PC-9 (cell line): ENCODE measurements around the gene NECTIN3. TPM values are rescaled to one million over a fixed set of nuclear protein-coding genes. Genes with fewer than 3 reads are reported as not detected.

ENCODE experiments used
- BruUV-seq: library from RNA; stranded (reverse); fragments of 400-500 nt; replicated peaks from 2 replicates; lab custom pipeline; 2021; lab: Mats Ljungman, UMichigan
- CTCF ChIA-PET: fragments of 300-600 bp; sonication (Branson Sonifier 250); formaldehyde crosslinking; loops from one replicate; lab custom pipeline; 2022; ENCODE audit warnings: antibody characterized with exemption; lab: Charles Lee
- POLR2A ChIA-PET: fragments of 300-600 bp; sonication (Branson Sonifier 250); formaldehyde crosslinking; loops from one replicate; lab custom pipeline; 2022; ENCODE audit warnings: antibody characterized with exemption; ENCODE audit not compliant: unreplicated experiment; lab: Charles Lee
- DNase-seq, 2 experiments: peaks; one replicate each; pipeline versions ENCODE4 v3.0.0 to v3.0.0-alpha.2; 2015 to 2022; ENCODE audit warnings: mixed read lengths in 1 of 2
- H2AFZ ChIP-seq: fragments of 200-600 bp; sonication (generic); 2 replicates; pipeline ENCODE4 v1.8.1; 2017; ENCODE audit warnings: antibody characterized with exemption
- H3F3A ChIP-seq: fragments of 200-600 bp; sonication (generic); 2 replicates; pipeline ENCODE4 v1.8.1; 2017; ENCODE audit warnings: antibody characterized with exemption, mild to moderate bottlenecking, low read depth; ENCODE audit not compliant: insufficient read depth
- H3K27ac ChIP-seq: fragments of 200-600 bp; sonication (generic); 2 replicates; pipeline ENCODE4 v1.6.1; 2016; ENCODE audit warnings: mixed run types
- H3K27me3 ChIP-seq: fragments of 200-600 bp; sonication (generic); 2 replicates; pipeline ENCODE4 v1.6.1; 2016; ENCODE audit warnings: low read depth, mixed run types; ENCODE audit not compliant: insufficient read depth
- H3K36me3 ChIP-seq: fragments of 200-600 bp; sonication (generic); 2 replicates; pipeline ENCODE4 v1.6.1; 2016; ENCODE audit warnings: low read depth, mixed run types
- H3K4me1 ChIP-seq: fragments of 200-600 bp; sonication (generic); replicated peaks from 2 replicates; pipeline ENCODE4 v1.6.1; 2016; ENCODE audit warnings: mixed run types; ENCODE audit not compliant: insufficient read depth
- H3K4me2 ChIP-seq: fragments of 200-600 bp; sonication (generic); 2 replicates; pipeline ENCODE4 v1.6.1; 2017; ENCODE audit warnings: mixed run types
- H3K4me3 ChIP-seq: fragments of 200-600 bp; sonication (generic); 2 replicates; pipeline ENCODE4 v1.6.1; 2016; ENCODE audit warnings: mixed run types
- H3K79me2 ChIP-seq: fragments of 200-600 bp; sonication (generic); 2 replicates; pipeline ENCODE4 v1.6.1; 2017; ENCODE audit warnings: low read depth, mixed run types
- H3K9me2 ChIP-seq: fragments of 200-600 bp; sonication (generic); 2 replicates; pipeline ENCODE4 v1.8.1; 2017; ENCODE audit warnings: mild to moderate bottlenecking; ENCODE audit not compliant: insufficient read depth
- H3K9me3 ChIP-seq: fragments of 200-600 bp; sonication (generic); 2 replicates; pipeline ENCODE4 v1.8.1; 2016; ENCODE audit warnings: low read depth; ENCODE audit not compliant: insufficient read depth
- H4K20me1 ChIP-seq: fragments of 200-600 bp; sonication (generic); 2 replicates; pipeline ENCODE4 v1.8.1; 2017; ENCODE audit not compliant: insufficient read depth
- EZH2 ChIP-seq: fragments of 200-600 bp; sonication (generic); IDR thresholded peaks from 2 replicates; pipeline ENCODE4 v1.8.0; 2017; ENCODE audit warnings: antibody characterized with exemption, low read depth
- intact Hi-C: fragments of 100-400 bp; cut with micrococcal nuclease; formaldehyde crosslinking; loops from one replicate; pipeline ENCODE4 v1.10.0; 2022; ENCODE audit not compliant: unreplicated experiment
- total RNA-seq: library from RNA; stranded (reverse); gene quantifications from 2 replicates; pipeline ENCODE4 v1.2.3, GENCODE V29; 2021
- TF ChIP-seq, protein P1 (sequence below): fragments of 200-600 bp; sonication (generic); conservative IDR thresholded peaks from 2 replicates; pipeline ENCODE4 v1.6.1; 2017; ENCODE audit warnings: mixed run types, antibody characterized with exemption, mild to moderate bottlenecking, moderate library complexity

NECTIN3 gene
- total RNA-seq, 1 experiment from 2014 or later, result 11.9 TPM

DNA sequence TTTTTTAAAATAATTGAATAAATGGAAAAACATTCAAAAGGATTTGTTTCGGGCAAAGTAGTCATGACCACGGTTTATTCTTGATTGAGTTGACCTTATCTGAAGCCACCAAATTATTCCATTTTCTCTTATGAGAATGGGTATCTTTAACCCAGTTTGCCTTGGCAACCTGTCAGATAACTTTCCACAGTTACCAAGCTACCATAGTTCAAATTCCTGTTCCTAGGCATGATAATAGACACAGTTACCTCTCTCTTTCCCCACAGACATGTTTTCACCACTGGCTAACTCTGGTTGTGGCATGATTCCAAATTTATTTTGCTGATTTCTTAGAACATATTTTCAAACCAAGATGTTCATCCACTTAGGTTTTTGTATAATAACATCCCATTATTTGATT, 84.9 kb downstream of the NECTIN3 start:
- Histone ChIP-seq H3K9me2 (no peaks in the 10 kb centered on the region), H3K4me1 (peaks cover 14% of the 10 kb centered on the region), H3K4me3 (no peak overlapping the region), H3K27me3 (no peaks in the 10 kb centered on the region), H3K36me3 (no peaks in the 10 kb centered on the region), H3F3A (no peaks in the 10 kb centered on the region), H3K4me2 (no peak overlapping the region), H4K20me1 (no peaks in the 10 kb centered on the region), H2AFZ (no peak overlapping the region), H3K79me2 (no peaks in the 10 kb centered on the region), H3K9me3 (no peaks in the 10 kb centered on the region), H3K27ac (no peak overlapping the region)
- DNase-seq, result no peak
- no peak for TF ChIP-seq EZH2
- TF ChIP-seq, protein P1, sequence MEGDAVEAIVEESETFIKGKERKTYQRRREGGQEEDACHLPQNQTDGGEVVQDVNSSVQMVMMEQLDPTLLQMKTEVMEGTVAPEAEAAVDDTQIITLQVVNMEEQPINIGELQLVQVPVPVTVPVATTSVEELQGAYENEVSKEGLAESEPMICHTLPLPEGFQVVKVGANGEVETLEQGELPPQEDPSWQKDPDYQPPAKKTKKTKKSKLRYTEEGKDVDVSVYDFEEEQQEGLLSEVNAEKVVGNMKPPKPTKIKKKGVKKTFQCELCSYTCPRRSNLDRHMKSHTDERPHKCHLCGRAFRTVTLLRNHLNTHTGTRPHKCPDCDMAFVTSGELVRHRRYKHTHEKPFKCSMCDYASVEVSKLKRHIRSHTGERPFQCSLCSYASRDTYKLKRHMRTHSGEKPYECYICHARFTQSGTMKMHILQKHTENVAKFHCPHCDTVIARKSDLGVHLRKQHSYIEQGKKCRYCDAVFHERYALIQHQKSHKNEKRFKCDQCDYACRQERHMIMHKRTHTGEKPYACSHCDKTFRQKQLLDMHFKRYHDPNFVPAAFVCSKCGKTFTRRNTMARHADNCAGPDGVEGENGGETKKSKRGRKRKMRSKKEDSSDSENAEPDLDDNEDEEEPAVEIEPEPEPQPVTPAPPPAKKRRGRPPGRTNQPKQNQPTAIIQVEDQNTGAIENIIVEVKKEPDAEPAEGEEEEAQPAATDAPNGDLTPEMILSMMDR, result no peak
- no TSS peak for BruUV-seq
- intact Hi-C loops, result no loop called here
- CTCF ChIA-PET, result no interaction called here
- POLR2A ChIA-PET, result no interaction called here

DNA sequence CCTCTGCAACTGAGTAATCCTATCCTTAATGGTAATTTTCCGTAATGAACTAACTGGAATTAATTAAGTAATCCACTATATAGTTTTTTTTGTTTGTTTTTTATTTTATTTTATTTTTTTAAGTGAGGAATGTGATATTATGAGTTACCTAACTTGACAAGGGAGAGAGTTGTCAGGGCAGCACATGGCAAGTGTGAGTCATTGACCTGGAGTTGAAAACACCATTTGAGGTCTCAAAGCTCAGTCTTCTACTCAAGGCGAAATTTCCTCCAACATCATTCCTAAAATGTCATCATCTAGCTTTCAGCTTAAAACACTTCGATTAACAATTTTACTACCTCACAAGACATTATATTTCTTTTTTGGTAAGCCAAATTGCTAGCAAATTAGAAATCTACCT, 87.8 kb downstream of the NECTIN3 start:
- ChIA-PET POLR2A (interaction anchor here (0.6 kb wide), 1 partner anchor 1671 kb away, joined by 6 read pairs; no protein-coding TSS in a partner anchor), CTCF (no interaction called here)
- Histone ChIP-seq H3F3A (no peaks in the 10 kb centered on the region), H3K4me1 (no peaks in the 10 kb centered on the region), H3K4me3 (no peak overlapping the region), H2AFZ (no peak overlapping the region), H3K79me2 (no peaks in the 10 kb centered on the region), H3K27ac (no peak overlapping the region), H3K9me2 (no peaks in the 10 kb centered on the region), H3K27me3 (no peaks in the 10 kb centered on the region), H3K9me3 (no peaks in the 10 kb centered on the region), H3K4me2 (no peak overlapping the region), H4K20me1 (no peaks in the 10 kb centered on the region), H3K36me3 (no peaks in the 10 kb centered on the region)
- TF ChIP-seq EZH2, result no peak
- TF ChIP-seq, protein P1, result no peak
- no peak for DNase-seq
- BruUV-seq, result no TSS peak
- intact Hi-C loops, result no loop called here

DNA sequence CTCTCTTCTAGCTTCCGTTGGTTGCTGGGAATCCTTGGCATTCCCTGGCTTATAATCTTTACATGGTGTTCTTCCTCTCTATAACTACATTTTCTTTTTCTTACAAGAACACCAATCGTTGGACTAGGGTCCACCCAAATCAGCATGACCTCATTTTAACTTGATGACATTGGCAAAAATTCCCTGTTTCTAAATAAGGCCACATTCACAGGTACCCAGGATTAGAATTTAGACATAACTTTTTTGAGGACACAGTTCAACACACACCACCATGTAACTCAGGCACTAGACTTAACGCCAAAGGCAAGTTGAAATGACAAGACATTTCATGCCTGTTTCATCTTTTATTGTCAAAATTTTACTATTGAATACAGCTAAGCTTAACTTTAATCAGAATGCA, 93.0 kb downstream of the NECTIN3 start:
- DNase-seq, result no peak
- Histone ChIP-seq H3K27ac (no peak overlapping the region), H3F3A (no peaks in the 10 kb centered on the region), H3K4me1 (no peaks in the 10 kb centered on the region), H3K79me2 (no peaks in the 10 kb centered on the region), H3K9me3 (no peaks in the 10 kb centered on the region), H3K36me3 (no peaks in the 10 kb centered on the region), H3K9me2 (no peaks in the 10 kb centered on the region), H4K20me1 (no peaks in the 10 kb centered on the region), H3K4me3 (no peak overlapping the region), H2AFZ (no peak overlapping the region), H3K27me3 (no peaks in the 10 kb centered on the region), H3K4me2 (no peak overlapping the region)
- no TSS peak for BruUV-seq
- POLR2A ChIA-PET, result no interaction called here
- CTCF ChIA-PET, result no interaction called here
- no peak for TF ChIP-seq EZH2
- TF ChIP-seq, protein P1, result no peak
- intact Hi-C loops, result no loop called here
